ENCODE measurements around the gene FAAP20. TPM values are rescaled to one million over a fixed set of nuclear protein-coding genes. Genes with fewer than 3 reads are reported as not detected.
A peak's percentile ranks its signal among the peaks of the same experiment; 100 is the strongest.

The FAAP20 gene
- total RNA-seq, 1 donor = 25.3 TPM

DNA sequence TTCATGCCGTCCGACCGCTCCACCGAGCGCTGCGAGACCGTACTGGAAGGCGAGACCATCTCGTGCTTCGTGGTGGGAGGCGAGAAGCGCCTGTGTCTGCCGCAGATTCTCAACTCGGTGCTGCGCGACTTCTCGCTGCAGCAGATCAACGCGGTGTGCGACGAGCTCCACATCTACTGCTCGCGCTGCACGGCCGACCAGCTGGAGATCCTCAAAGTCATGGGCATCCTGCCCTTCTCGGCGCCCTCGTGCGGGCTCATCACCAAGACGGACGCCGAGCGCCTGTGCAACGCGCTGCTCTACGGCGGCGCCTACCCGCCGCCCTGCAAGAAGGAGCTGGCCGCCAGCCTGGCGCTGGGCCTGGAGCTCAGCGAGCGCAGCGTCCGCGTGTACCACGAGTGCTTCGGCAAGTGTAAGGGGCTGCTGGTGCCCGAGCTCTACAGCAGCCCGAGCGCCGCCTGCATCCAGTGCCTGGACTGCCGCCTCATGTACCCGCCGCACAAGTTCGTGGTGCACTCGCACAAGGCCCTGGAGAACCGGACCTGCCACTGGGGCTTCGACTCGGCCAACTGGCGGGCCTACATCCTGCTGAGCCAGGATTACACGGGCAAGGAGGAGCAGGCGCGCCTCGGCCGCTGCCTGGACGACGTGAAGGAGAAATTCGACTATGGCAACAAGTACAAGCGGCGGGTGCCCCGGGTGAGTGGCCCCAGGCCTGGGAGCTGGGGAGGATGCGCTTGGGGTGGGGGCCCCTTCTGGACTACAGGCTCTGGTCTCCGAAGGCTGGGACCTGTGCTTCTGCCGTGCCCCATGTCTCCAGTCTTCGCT lies 34.7 kb upstream of the FAAP20 start:
- H3K27me3 ChIP-seq (ENCODE audit: insufficient read depth, low read length) = no peaks in the 10 kb centered on the region
- H3K4me3 ChIP-seq (ENCODE audit: insufficient read depth, low read length) = peak overlapping the region; percentile 88
- H3K4me1 ChIP-seq (ENCODE audit: insufficient read depth, low read length) = peaks cover 30% of the 10 kb centered on the region
- no peak for TF ChIP-seq CTCF (IDR thresholded peaks at IDR 0.05; ENCODE audit: extremely low read depth, low read depth, low read length)
- H4K20me1 ChIP-seq (ENCODE audit: insufficient read depth, low read length) = peaks cover 55% of the 10 kb centered on the region
- H3K4me2 ChIP-seq (ENCODE audit: insufficient read depth, low read length) = peak overlapping the region; percentile 85
- peak overlapping the region; percentile 69 for H3K27ac ChIP-seq (ENCODE audit: low read depth, low read length)
- peaks cover 59% of the 10 kb centered on the region for H3K79me2 ChIP-seq (ENCODE audit: insufficient read depth, low read length)
- DNase-seq (ENCODE audit: insufficient read length, low spot score, missing footprints) = peak; percentile 92
- H3K36me3 ChIP-seq (ENCODE audit: insufficient read depth, low read length) = peaks cover 7% of the 10 kb centered on the region
- no peaks in the 10 kb centered on the region for H3K9me3 ChIP-seq (ENCODE audit: low read depth, low read length)
- H2AFZ ChIP-seq (ENCODE audit: low read length) = no peak overlapping the region

GRCh38 chr1:2228694-2229036 lies 34.1 kb upstream of the FAAP20 start:
- H3K27ac ChIP-seq (ENCODE audit: low read depth, low read length) = no peak overlapping the region
- peaks cover 53% of the 10 kb centered on the region for H3K79me2 ChIP-seq (ENCODE audit: insufficient read depth, low read length)
- H3K4me1 ChIP-seq (ENCODE audit: insufficient read depth, low read length) = peaks cover 24% of the 10 kb centered on the region
- H3K36me3 ChIP-seq (ENCODE audit: insufficient read depth, low read length) = peaks cover 7% of the 10 kb centered on the region
- no peaks in the 10 kb centered on the region for H3K9me3 ChIP-seq (ENCODE audit: low read depth, low read length)
- H3K4me3 ChIP-seq (ENCODE audit: insufficient read depth, low read length) = peak overlapping the region; percentile 88
- H2AFZ ChIP-seq (ENCODE audit: low read length) = no peak overlapping the region
- peaks cover 49% of the 10 kb centered on the region for H4K20me1 ChIP-seq (ENCODE audit: insufficient read depth, low read length)
- DNase-seq (ENCODE audit: insufficient read length, low spot score, missing footprints) = peak; percentile 85
- peak overlapping the region; percentile 85 for H3K4me2 ChIP-seq (ENCODE audit: insufficient read depth, low read length)
- no peak for TF ChIP-seq CTCF (IDR thresholded peaks at IDR 0.05; ENCODE audit: extremely low read depth, low read depth, low read length)
- H3K27me3 ChIP-seq (ENCODE audit: insufficient read depth, low read length) = no peaks in the 10 kb centered on the region

- Histone ChIP-seq H3K36me3 (ENCODE audit: insufficient read depth, low read length) (peaks cover 7% of the 10 kb centered on the region), H3K9me3 (ENCODE audit: low read depth, low read length) (no peaks in the 10 kb centered on the region), H3K79me2 (ENCODE audit: insufficient read depth, low read length) (peaks cover 48% of the 10 kb centered on the region), H3K4me1 (ENCODE audit: insufficient read depth, low read length) (peaks cover 19% of the 10 kb centered on the region), H4K20me1 (ENCODE audit: insufficient read depth, low read length) (peaks cover 44% of the 10 kb centered on the region), H3K4me2 (ENCODE audit: insufficient read depth, low read length) (peak within 1 kb of the TSS; percentile 85), H3K4me3 (ENCODE audit: insufficient read depth, low read length) (peak within 1 kb of the TSS; percentile 88), H3K27me3 (ENCODE audit: insufficient read depth, low read length) (no peaks in the 10 kb centered on the region), H3K27ac (ENCODE audit: low read depth, low read length) (peak within 1 kb of the TSS; percentile 82), H2AFZ (ENCODE audit: low read length) (peak within 1 kb of the TSS; percentile 72)
- peak; percentile 90 for DNase-seq (ENCODE audit: insufficient read length, low spot score, missing footprints)
- TF ChIP-seq CTCF (IDR thresholded peaks at IDR 0.05; ENCODE audit: extremely low read depth, low read depth, low read length) = no peak
These were observed 33.6 kb upstream of the FAAP20 start, which contains the start of gene SKI for GRCh38 chr1:2228157-2228594. TSS of gene SKI (plus strand) at chr1:2228319. CDS start at chr1:2228767, 448 bp downstream.

Data from osteoblast (primary cell).